ENCODE data around the gene USP34.

Gene USP34

GRCh38 chr2:61492476-61492875 lies 21.6 kb upstream of the USP34 start:
- POLR2A ChIA-PET: no interaction called here
- H3K4me1 ChIP-seq (ENCODE audit: control insufficient read depth, insufficient read depth, low read length): no peaks in the 10 kb centered on the region
- H3K27ac ChIP-seq (ENCODE audit: extremely low read depth, low read depth, low read length): no peak overlapping the region
- CTCF ChIA-PET: no interaction called here
- no peak overlapping the region for H3K4me3 ChIP-seq (ENCODE audit: low read depth, low read length)
- no peak for TF ChIP-seq ZNF600 (tag by site-specific recombination; IDR thresholded peaks at IDR 0.05)
- no peak for TF ChIP-seq ZNF510 (tag by site-specific recombination; IDR thresholded peaks at IDR 0.05; ENCODE audit: insufficient replicate concordance)
- TF ChIP-seq ZNF660 (tag by site-specific recombination; IDR thresholded peaks at IDR 0.05): no peak
- no peak for TF ChIP-seq BCL11A (tag by site-specific recombination; IDR thresholded peaks at IDR 0.05; ENCODE audit: low read depth)
- TF ChIP-seq OSR2 (tag by site-specific recombination; IDR thresholded peaks at IDR 0.05): no peak
- no peak for TF ChIP-seq KLF17 (tag by site-specific recombination; IDR thresholded peaks at IDR 0.05)
- no peak for TF ChIP-seq ZNF624 (tag by site-specific recombination; IDR thresholded peaks at IDR 0.05)
- TF ChIP-seq ZBTB44 (tag by site-specific recombination; IDR thresholded peaks at IDR 0.05): no peak
- no peak for TF ChIP-seq ZNF133 (tag by site-specific recombination; IDR thresholded peaks at IDR 0.05)
- no peak for TF ChIP-seq ZNF560 (tag by site-specific recombination; IDR thresholded peaks at IDR 0.05; ENCODE audit: borderline replicate concordance)
- TF ChIP-seq HOXD13 (CRISPR knock-in tag; IDR thresholded peaks at IDR 0.05; ENCODE audit: borderline replicate concordance): no peak
- TF ChIP-seq ZNF175 (tag by site-specific recombination; IDR thresholded peaks at IDR 0.05): no peak
- TF ChIP-seq ZNF223 (tag by site-specific recombination; IDR thresholded peaks at IDR 0.05): no peak
- TF ChIP-seq IKZF3 (tag by site-specific recombination; IDR thresholded peaks at IDR 0.05): no peak
- no peak for TF ChIP-seq ZSCAN23 (tag by site-specific recombination; IDR thresholded peaks at IDR 0.05)
- peaks cover 93 to 99% of the 10 kb centered on the region in 2 experiments for H3K36me3 ChIP-seq (ENCODE audit: control insufficient read depth in 2 of 2, insufficient read depth in 1 of 2, low read length in 2 of 2)
- H3K9me3 ChIP-seq (ENCODE audit: control insufficient read depth, insufficient read depth, low read depth, low read length): no peaks in the 10 kb centered on the region

GRCh38 chr2:61485281-61485680 lies 14.4 kb upstream of the USP34 start:
- ChIA-PET POLR2A (no interaction called here), CTCF (interaction anchor here (0.6 kb wide), 1 partner anchor 413 kb away, joined by 6 read pairs; no protein-coding TSS in a partner anchor)
- no peaks in the 10 kb centered on the region for H3K4me1 ChIP-seq (ENCODE audit: control insufficient read depth, insufficient read depth, low read length)
- H3K36me3 ChIP-seq (ENCODE audit: control insufficient read depth in 2 of 2, insufficient read depth in 1 of 2, low read length in 2 of 2): peaks cover 86 to 92% of the 10 kb centered on the region in 2 experiments
- no peak overlapping the region for H3K27ac ChIP-seq (ENCODE audit: extremely low read depth, low read depth, low read length)
- no peaks in the 10 kb centered on the region for H3K9me3 ChIP-seq (ENCODE audit: control insufficient read depth, insufficient read depth, low read depth, low read length)
- TF ChIP-seq FEZF1 (tag by site-specific recombination; IDR thresholded peaks at IDR 0.05): no peak
- no peak for TF ChIP-seq ZNF791 (tag by site-specific recombination; IDR thresholded peaks at IDR 0.05)
- TF ChIP-seq ELK4 (IDR thresholded peaks at IDR 0.05; ENCODE audit: borderline replicate concordance, low read depth, low read length): no peak
- no peak for TF ChIP-seq ZNF19 (tag by site-specific recombination; IDR thresholded peaks at IDR 0.05; ENCODE audit: low read depth)
- no peak for TF ChIP-seq ZNF362 (tag by site-specific recombination; IDR thresholded peaks at IDR 0.05)
- no peak for TF ChIP-seq HOXA7 (CRISPR knock-in tag; IDR thresholded peaks at IDR 0.05; ENCODE audit: borderline replicate concordance)
- no peak for TF ChIP-seq ZNF792 (tag by site-specific recombination; IDR thresholded peaks at IDR 0.05)
- TF ChIP-seq ZFP69B (tag by site-specific recombination; IDR thresholded peaks at IDR 0.05): no peak
- TF ChIP-seq PRDM4 (tag by site-specific recombination; IDR thresholded peaks at IDR 0.05): no peak
- no peak for TF ChIP-seq KLF1 (tag by site-specific recombination; IDR thresholded peaks at IDR 0.05)
- TF ChIP-seq OSR2 (tag by site-specific recombination; IDR thresholded peaks at IDR 0.05): no peak
- no peak overlapping the region for H3K4me3 ChIP-seq (ENCODE audit: low read depth, low read length)
